Endothelial cell of umbilical vein (primary cell): ENCODE data around the gene CD37. TPM values are rescaled to one million over a fixed set of nuclear protein-coding genes. Genes with fewer than 3 reads are reported as not detected.

ENCODE experiments used
- BruUV-seq: library from RNA; stranded (reverse); fragments of 400-500 nt; replicated peaks from 2 replicates; lab custom pipeline; 2021; lab: Mats Ljungman, UMichigan
- CTCF ChIA-PET: fragments of 300-600, 350-600 bp; sonication (Branson Sonifier 250); formaldehyde crosslinking; loops from one replicate; lab custom pipeline; 2021; ENCODE audit warnings: antibody characterized with exemption, inconsistent platforms; lab: Charles Lee
- POLR2A ChIA-PET: fragments of 300-600, 350-600 bp; sonication (Branson Sonifier 250); formaldehyde crosslinking; loops from one replicate; lab custom pipeline; 2021; ENCODE audit warnings: antibody characterized with exemption, inconsistent platforms; lab: Charles Lee
- DNase-seq: peaks from one replicate; pipeline ENCODE4 v3.0.0-alpha.2; 2011; ENCODE audit warnings: low read depth, low spot score
- FAIRE-seq: peaks from 2 replicates; lab custom pipeline; 2011; peaks lifted over from hg19 to GRCh38; lab: Jason Lieb, UNC
- H2AFZ ChIP-seq: 2 replicates; pipeline ENCODE4 v1.6.0; 2012; ENCODE audit warnings: low read depth, low read length, control low read depth, inconsistent platforms
- H3K27ac ChIP-seq: 2 replicates; pipeline ENCODE4 v1.5.1; 2011; ENCODE audit warnings: low read depth, mild to moderate bottlenecking, control low read depth, low read length, moderate library complexity; ENCODE audit not compliant: insufficient read depth
- H3K27me3 ChIP-seq, 2 experiments: 2 replicates each; pipeline versions ENCODE4 v1.6.0 to v1.6.1; 2011; ENCODE audit warnings: low read length in 2 of 2, mixed read lengths in 1 of 2; ENCODE audit not compliant: control insufficient read depth in 2 of 2, insufficient read depth in 2 of 2
- H3K36me3 ChIP-seq, 2 experiments: 2 replicates in 1 of 2; 3 replicates in 1 of 2; pipeline ENCODE4 v1.5.1; 2011; ENCODE audit warnings: low read length in 2 of 2, mild to moderate bottlenecking in 1 of 2, moderate library complexity in 1 of 2; ENCODE audit not compliant: control insufficient read depth in 2 of 2, insufficient read depth in 2 of 2; ENCODE audit errors: extremely low read depth in 1 of 2
- H3K4me1 ChIP-seq: 3 replicates; pipeline ENCODE4 v1.5.1; 2011; ENCODE audit warnings: mild to moderate bottlenecking, low read length; ENCODE audit not compliant: control insufficient read depth, insufficient read depth; ENCODE audit errors: extremely low read depth
- H3K4me2 ChIP-seq: 2 replicates; pipeline ENCODE4 v1.6.1; 2011; ENCODE audit warnings: low read length, control low read depth, mixed read lengths; ENCODE audit not compliant: insufficient read depth
- H3K4me3 ChIP-seq, 3 experiments: fragments of 200-600 bp in 1 of 3; sonication (generic), shearing (Covaris generic) in 1 of 3; replicated peaks in 1 of 3; 2 replicates each; pipeline ENCODE4 v1.5.1; 2011 to 2016; ENCODE audit warnings: control low read depth in 3 of 3, low read length in 3 of 3, mild to moderate bottlenecking in 2 of 3, inconsistent platforms in 1 of 3, low read depth in 1 of 3, moderate library complexity in 1 of 3; ENCODE audit not compliant: insufficient read depth in 1 of 3
- H3K79me2 ChIP-seq: 2 replicates; pipeline ENCODE4 v1.6.0; 2012; ENCODE audit warnings: low read length, inconsistent platforms; ENCODE audit not compliant: control insufficient read depth, insufficient read depth
- H3K9ac ChIP-seq: replicated peaks from 2 replicates; pipeline ENCODE3; 2011; ENCODE audit warnings: low read length, control low read depth; ENCODE audit not compliant: insufficient read depth; ENCODE audit errors: extremely low read depth
- H3K9me1 ChIP-seq: replicated peaks from 3 replicates; pipeline ENCODE4 v1.6.0; 2011; ENCODE audit warnings: mild to moderate bottlenecking, low read length; ENCODE audit not compliant: control insufficient read depth, insufficient read depth; ENCODE audit errors: extremely low read depth
- H3K9me3 ChIP-seq: replicated peaks from 2 replicates; pipeline ENCODE4 v1.5.1; 2012; ENCODE audit warnings: low read length, inconsistent platforms; ENCODE audit not compliant: control insufficient read depth, insufficient read depth
- H4K20me1 ChIP-seq: replicated peaks from 2 replicates; pipeline ENCODE3; 2011; ENCODE audit warnings: mild to moderate bottlenecking, low read length; ENCODE audit not compliant: control insufficient read depth, insufficient read depth; ENCODE audit errors: extremely low read depth
- CTCF ChIP-seq, 2 donors: IDR thresholded peaks; 1 replicate in 1 of 2; 2 replicates in 1 of 2; pipeline ENCODE4 v1.5.1; 2011; ENCODE audit warnings: low read length in 2 of 2, mild to moderate bottlenecking in 2 of 2, moderate library complexity in 2 of 2, control low read depth in 1 of 2, inconsistent platforms in 1 of 2, low read depth in 1 of 2; ENCODE audit not compliant: insufficient read depth in 1 of 2; ENCODE audit errors: extremely low read depth in 1 of 2
- EZH2 ChIP-seq: IDR thresholded peaks from 2 replicates; pipeline ENCODE4 v1.6.1; 2012; ENCODE audit warnings: borderline replicate concordance, low read depth, mild to moderate bottlenecking, moderate library complexity, low read length, inconsistent platforms; ENCODE audit not compliant: severe bottlenecking
- FOS ChIP-seq: IDR thresholded peaks from 2 replicates; pipeline ENCODE4 v1.6.1; 2011; ENCODE audit warnings: mild to moderate bottlenecking, low read length, moderate library complexity, borderline replicate concordance; ENCODE audit not compliant: insufficient read depth
- GATA2 ChIP-seq: IDR thresholded peaks from 2 replicates; pipeline ENCODE4 v1.7.0; 2011; ENCODE audit warnings: low read depth, mild to moderate bottlenecking, moderate library complexity, mixed read lengths, low read length; ENCODE audit not compliant: insufficient read length, insufficient read depth
- JUN ChIP-seq: IDR thresholded peaks from 2 replicates; pipeline ENCODE4 v1.6.1; 2011; ENCODE audit warnings: borderline replicate concordance, low read depth; ENCODE audit not compliant: insufficient read length, insufficient read depth
- POLR2A ChIP-seq: IDR thresholded peaks from 2 replicates; pipeline ENCODE4 v1.6.1; 2012; ENCODE audit warnings: low read depth, mild to moderate bottlenecking, control low read depth, low read length
- POLR2AphosphoS5 ChIP-seq: IDR thresholded peaks from 2 replicates; pipeline ENCODE4 v1.6.1; 2012; ENCODE audit warnings: low read depth, mild to moderate bottlenecking, control low read depth, low read length, moderate library complexity; ENCODE audit not compliant: insufficient read depth
- dilution Hi-C: fragments of 300-500 bp; cut with MboI; formaldehyde crosslinking; loops from one replicate; pipeline ENCODE4 v1.15.0; 2019; ENCODE audit warnings: low sequenced_read_pairs; ENCODE audit not compliant: extremely low pct_ligation_motif_present
- intact Hi-C: fragments of 100-400 bp; cut with micrococcal nuclease; formaldehyde crosslinking; loops from one replicate; pipeline ENCODE4 v1.10.0; 2022
- polyA plus RNA-seq, 4 experiments: library from polyadenylated mRNA; depleted of rRNA in 3 of 4; stranded (reverse) in 3 of 4; unstranded in 1 of 4; fragments of >200 nt; gene quantifications; 2 replicates each; pipeline versions ENCODE4 v1.2.1 to v1.2.3, GENCODE V29; 2011 to 2012; ENCODE audit warnings: missing spikeins in 1 of 4
- total RNA-seq: library from RNA; stranded (reverse); gene quantifications from 2 replicates; pipeline ENCODE4 v1.2.3, GENCODE V29; 2021
- TF ChIP-seq, protein P1 (sequence below): IDR thresholded peaks from 2 replicates; pipeline ENCODE4 v1.6.1; 2011; ENCODE audit not compliant: insufficient read depth, insufficient read length

The CD37 gene
- total and polyA plus RNA-seq, 2 donors (not counting 3 experiments of a cell fraction or from before 2014, with no cell fraction given) = not detected

DNA sequence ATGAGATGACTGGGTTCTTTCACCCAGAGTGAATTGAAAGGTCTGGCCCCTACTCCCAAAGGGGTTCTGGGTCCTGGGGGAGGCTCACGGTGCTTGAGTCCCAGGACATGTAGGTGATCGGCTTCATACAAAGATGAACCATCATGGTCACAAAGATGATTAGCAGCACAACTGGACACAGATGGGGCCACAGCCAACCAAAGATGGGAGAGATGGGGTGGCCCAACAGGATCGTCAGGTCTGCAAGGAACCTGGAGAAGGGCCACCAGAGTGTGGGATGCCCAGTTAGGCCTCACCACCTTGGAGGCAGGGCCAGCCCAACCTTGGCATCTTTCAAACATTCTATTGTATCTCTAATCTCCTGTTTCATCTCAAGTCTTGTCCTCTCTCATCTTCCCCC is 44.7 kb upstream of the CD37 start:
- no peak overlapping the region for H3K4me3 ChIP-seq
- H3K27ac ChIP-seq = no peak overlapping the region
- no TSS peak for BruUV-seq
- H3K4me1 ChIP-seq = no peaks in the 10 kb centered on the region
- H3K27me3 ChIP-seq = peaks cover 3 to 6% of the 10 kb centered on the region in 2 experiments
- POLR2A ChIA-PET = no interaction called here
- no peak overlapping the region for H3K9ac ChIP-seq
- no peak for DNase-seq
- no peak for TF ChIP-seq POLR2A
- no peak for TF ChIP-seq GATA2
- no peak for TF ChIP-seq JUN
- TF ChIP-seq POLR2AphosphoS5 = no peak
- no peak for TF ChIP-seq CTCF (IDR thresholded peaks at IDR 0.05; ENCODE audit: extremely low read depth in 1 of 2, insufficient read depth in 1 of 2, low read depth in 1 of 2, low read length in 2 of 2)
- no peak for TF ChIP-seq EZH2
- TF ChIP-seq, protein P1, sequence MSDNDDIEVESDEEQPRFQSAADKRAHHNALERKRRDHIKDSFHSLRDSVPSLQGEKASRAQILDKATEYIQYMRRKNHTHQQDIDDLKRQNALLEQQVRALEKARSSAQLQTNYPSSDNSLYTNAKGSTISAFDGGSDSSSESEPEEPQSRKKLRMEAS = no peak
- TF ChIP-seq FOS = no peak
- no peak for FAIRE-seq
- dilution Hi-C loops = no loop called here
- intact Hi-C loops = no loop called here
- H2AFZ ChIP-seq = no peak overlapping the region
- CTCF ChIA-PET = no interaction called here
- no peaks in the 10 kb centered on the region for H3K9me1 ChIP-seq
- no peak overlapping the region for H3K4me2 ChIP-seq
- H4K20me1 ChIP-seq = no peaks in the 10 kb centered on the region
- H3K79me2 ChIP-seq = no peaks in the 10 kb centered on the region
- H3K36me3 ChIP-seq = no peaks in the 10 kb centered on the region
- H3K9me3 ChIP-seq = no peaks in the 10 kb centered on the region
